NCI-H2081 treated with DMSO at 0.1 percent for 48 hours (cell line): Measurements from ENCODE around the gene NUP214.
"Not testable (repeated sequence)": the region's sequence is repeated elsewhere in the genome, so short reads cannot be mapped to it uniquely, and the experiment has no call there.

ENCODE experiments used
- DNase-seq: peaks from one replicate; lab custom pipeline; 2025; lab: John Stamatoyannopoulos, UW

Gene NUP214

DNA sequence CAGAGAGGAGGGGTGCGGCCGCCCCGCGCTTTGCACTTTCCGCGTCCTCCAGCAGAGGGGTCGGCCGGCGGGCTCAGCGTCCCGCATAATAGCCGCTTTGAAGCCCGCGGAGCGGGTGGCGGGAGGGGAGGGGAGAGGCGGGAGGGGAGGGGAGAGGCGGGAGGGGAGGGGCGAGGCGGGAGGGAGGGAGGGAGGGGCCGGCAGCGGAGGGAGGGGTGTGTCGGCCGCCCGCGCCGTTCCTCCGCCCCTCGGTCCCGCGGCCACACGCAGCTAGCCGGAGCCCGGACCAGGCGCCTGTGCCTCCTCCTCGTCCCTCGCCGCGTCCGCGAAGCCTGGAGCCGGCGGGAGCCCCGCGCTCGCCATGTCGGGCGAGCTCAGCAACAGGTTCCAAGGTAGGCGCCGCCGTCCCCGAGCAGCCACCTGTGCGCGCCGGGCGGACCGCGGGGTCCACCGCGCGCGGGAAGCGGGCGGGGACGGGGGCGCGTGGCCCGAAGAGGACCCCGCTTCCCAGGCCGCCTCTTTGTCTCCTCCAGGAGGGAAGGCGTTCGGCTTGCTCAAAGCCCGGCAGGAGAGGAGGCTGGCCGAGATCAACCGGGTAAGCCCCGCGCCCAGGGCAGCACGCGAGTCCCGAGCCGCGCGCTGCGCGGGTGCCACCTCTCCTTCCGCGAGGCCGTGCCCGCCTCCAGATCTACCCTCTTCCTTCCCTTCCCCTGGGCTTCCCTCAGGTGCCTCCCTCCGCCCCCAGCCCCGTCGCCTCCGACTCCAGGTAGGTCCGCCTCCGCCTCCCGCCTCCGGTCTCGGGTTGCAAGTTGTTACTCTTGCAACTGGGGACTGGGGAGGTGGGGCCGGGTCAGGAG, 28.9 kb upstream of the NUP214 start, which contains the start of gene AIF1L:
TSS of gene AIF1L (plus strand) at position 263 of the 857 bp plus-strand sequence. CDS start at position 362, 99 bp downstream.
- no peak for DNase-seq

GRCh38 chr9:131097126-131097947, 28.0 kb upstream of the NUP214 start:
- DNase-seq, result no peak

- no peak for DNase-seq
Measured at GRCh38 chr9:131097948-131098278, 27.5 kb upstream of the NUP214 start.

GRCh38 chr9:131098391-131099101, 26.8 kb upstream of the NUP214 start:
- no peak for DNase-seq

DNA sequence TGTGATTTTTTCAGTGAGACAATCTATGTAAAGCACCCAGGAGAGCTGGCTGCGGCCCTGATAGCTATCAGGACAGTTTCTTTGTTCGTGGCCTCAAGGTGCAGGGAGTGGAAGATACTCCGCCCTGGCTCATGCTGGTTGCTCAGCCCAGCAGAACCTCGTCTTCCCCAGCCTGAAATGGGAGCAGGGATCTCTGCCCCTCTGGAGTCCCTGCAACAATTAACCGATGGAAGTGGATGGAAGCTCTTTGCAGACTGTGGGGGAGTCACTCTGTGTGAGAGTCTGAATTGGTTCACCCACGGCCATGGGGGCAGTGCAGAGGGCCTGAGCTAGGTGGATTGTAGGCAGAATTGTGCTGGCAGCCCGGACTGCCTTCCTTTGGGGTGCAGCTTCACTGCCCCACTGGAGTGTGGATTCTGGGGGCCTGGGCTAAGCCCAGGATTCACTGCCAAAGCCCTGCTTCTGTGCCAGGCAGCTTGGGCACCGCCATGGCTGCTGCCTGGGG, 26.2 kb upstream of the NUP214 start:
- DNase-seq, result no peak

DNA sequence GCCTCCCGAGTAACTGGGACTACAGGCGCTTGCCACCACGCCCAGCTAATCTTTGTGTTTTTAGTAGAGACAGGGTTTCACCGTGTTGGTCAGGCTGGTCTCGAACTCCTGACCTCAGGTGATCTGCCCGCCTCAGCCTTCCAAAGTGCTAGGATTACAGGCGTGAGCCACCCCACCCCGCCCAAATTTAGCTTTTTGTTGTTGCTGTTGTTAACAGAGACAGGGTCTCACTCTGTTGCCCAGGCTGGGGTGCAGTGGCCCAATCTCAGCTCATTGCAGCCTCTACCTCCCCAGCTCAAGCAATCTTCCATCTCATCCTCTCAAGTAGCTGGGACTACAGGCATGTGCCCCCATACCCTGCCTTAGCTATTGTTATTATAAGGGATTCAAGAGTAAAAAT, 25.5 kb upstream of the NUP214 start:
- not testable (repeated sequence) for DNase-seq

DNA sequence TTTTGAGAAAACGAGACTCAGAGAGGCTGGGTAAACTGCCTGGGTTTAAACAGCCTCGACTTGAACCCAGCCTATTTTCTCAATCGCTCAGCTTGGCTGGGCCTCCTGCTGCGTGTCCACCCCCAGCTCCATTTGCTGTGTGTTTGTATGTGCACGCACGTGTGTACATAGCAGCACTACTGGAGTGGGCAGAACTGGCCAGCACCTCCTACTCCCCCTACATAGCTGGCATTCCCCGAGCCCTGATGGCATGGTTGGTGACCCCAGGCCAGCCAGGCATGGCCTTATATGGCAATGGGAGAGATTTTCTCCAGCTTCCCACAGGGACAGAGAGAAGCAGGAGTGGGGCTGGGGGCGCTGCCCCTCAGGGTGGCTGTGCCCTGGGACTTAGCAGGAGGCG, 24.9 kb upstream of the NUP214 start:
- DNase-seq, result no peak

DNA sequence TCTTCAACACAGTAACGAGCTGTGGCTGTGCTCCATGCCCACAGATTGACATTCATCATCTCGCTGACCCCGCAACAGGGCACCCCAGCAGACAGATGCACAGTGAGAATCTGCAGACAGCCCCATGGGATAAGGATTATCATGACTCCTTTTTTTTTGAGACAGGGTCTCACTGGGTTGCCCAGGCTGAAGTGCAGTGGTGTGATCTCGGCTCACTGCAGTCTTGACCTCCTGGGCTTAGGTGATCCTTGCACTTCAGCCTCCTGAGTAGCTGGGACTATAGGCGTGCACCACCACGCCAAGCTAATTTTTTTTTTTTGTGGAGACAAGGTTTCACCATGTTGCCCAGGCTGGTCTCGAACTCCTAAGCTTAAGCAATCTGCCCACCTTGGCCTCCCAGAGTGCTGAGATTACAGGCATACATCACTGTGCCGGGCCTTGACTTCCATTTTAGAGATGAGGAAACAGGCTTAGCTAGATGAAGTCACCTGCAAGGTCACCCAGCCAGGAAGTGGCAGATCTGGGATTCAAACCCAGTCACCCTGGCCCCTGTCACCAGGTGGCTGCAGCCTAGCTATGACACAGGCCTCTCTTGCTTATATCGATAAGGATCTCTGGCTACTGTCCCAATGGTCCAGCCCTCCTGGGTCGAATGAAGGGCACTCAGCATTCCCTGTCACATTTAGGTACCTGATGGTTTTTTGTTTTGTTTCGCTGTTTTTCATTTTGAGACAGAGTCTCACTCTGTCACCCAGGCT, 24.0 kb upstream of the NUP214 start:
- DNase-seq, result no peak

GRCh38 chr9:131103024-131103423, 22.4 kb upstream of the NUP214 start:
- no peak for DNase-seq

DNA sequence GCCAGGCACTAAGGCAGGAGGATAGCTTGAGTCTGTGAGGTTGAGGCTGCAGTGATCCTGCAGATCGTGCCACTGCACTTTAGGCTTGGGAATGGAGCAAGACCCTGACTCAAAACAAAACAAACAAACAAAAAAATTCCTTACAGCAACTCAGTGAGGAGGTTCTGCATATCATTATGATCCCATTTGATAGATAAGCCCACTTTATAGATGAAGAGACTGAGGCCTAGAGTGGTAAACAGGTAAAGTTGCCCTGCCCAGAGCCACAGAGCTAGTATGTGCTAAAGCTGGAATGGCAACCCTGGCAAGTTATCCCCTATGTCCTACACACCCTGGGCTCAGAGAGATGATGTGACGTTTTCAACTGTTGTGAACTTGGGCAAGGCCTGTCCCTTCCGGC, 21.9 kb upstream of the NUP214 start:
- DNase-seq, result no peak

DNA sequence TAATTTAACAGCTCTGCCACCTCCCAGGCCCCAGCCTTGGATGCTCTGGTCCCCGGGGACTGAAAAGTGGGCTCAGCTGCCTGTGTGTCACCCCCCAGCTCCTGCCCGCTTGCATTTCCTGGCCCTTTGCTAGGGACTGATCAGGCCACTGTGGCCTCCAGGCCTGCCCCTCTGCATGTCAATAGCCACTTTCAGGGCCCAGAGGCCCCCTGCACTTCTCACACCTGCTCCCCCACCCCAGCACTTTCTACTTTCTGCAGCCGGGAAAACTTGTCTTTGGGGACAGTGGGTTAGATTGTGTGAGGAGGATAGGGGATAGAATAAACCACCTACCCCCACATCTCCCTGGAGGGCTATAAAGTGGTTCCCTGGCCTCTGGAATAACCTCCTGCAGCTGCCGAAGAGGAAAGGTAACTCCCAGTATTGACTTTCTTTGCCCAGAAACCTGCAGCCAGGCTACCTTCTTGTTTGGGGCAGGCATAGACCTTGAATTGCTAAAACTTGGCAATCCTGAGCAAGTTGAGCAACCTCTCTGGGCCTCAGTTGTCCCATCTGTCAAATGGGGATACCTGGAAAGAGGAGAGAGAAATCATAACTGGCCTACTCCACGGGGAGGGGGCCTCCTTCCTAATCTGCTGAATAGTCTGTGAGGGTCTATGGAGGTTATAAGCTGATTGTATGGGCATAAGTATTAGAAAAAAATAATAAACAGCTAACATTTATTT, 21.2 kb upstream of the NUP214 start:
- DNase-seq, result no peak

GRCh38 chr9:131105952-131106351, 19.4 kb upstream of the NUP214 start:
- no peak for DNase-seq

- no peak for DNase-seq
Measured at GRCh38 chr9:131107760-131108159, 17.6 kb upstream of the NUP214 start.

GRCh38 chr9:131111186-131111853, 14.1 kb upstream of the NUP214 start:
- DNase-seq, result no peak

DNA sequence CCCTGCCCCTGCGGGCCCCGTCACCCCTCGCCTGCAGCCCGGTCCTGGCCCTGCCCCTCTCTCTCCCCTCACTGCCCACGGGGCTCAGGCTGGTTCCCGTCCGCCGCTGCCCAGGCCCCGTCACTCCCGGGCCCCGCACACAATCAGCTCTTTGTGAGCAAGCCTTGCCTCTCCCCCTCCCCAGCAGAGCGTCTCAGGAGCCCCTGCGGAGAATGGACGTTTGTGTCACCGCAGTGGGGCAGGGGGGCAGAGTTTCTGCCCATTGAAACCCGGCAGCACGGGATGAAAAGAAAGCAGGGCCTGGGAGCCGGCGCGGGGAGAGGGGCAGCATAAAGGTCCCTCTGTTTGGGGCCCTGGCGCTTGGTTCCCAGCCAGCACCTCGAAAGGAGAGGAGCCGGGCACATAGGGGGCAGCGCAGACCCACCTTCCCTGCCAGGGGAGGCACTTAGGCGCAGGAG, 13.5 kb upstream of the NUP214 start:
- DNase-seq, result no peak

DNA sequence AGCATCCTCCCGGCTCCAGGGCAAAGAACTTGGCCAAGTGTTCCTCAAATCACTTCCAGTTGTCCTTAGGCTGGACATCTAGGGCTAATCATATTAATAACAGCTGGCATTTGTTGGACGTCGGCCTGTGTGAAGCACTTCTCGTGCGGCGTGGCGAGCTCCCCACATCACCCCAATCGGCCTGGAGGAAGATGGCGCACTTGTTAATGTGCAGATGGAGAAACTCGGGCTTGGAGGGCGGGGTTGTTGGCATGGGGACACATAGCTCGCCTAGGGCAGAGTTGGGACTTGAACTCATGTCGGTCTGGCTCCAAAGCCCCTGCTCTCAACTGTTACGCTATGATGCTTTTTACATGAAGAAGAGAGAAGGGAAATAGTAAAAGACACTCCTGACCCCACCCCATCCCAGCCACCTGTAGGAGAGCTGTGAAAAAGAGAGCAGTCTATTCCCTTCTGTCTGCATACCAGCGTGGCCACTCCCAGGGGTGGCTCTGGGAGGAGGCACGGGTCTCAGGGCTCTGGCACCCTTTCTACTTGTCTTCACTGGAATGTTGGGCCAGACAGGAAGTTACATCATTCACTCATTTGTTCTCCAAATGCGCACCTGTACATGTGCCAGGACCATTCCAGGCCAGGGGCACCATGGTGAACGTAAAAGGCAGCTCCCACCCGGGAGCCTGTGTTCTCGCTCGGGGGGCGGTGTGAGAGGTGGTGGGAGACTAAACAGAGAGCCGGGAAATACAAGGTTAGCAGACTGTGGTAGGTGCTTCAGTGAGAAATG, 12.8 kb upstream of the NUP214 start:
- no peak for DNase-seq

DNA sequence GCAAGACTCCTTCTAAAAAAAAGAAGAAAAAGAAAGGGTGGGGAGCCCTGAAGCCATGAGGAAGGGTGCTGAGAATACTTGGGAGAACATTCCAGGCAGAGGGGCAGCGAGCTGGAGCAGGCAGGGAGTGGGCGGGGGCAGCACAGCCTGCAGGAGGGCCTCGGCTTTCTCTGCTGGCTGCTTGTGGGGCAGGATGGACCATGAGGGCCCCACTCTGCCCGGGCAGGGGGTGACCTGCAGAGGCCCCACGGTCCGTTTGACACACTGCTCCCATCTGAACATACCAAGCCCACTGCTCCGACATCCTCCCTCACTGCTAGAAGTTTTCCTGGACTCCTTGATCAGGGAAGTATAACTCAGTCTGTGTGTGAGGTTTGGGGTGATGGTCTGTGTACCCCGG, 11.7 kb upstream of the NUP214 start:
- DNase-seq, result no peak

DNA sequence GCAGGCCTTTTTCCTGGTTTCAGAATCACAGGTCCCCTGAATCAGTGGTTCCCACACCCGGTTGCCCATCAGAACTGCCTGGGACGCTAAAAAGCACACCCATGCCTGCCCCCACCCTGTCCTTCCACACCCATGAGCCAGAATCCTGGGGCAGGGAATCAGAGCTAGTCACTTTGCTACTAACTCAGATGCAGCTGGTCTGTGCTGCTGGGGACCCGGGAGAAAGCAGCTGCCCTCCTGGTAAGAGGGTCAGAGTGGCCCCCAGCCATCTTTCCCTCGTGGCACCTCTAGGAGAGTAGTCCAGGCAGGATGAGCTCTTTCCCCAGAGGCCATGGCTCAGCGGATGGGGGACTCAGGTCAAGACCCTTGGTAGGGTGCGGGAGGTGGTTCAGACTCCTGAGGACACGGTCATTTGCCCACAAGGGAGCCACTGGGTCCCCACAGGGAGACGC, 11.3 kb upstream of the NUP214 start:
- no peak for DNase-seq

DNA sequence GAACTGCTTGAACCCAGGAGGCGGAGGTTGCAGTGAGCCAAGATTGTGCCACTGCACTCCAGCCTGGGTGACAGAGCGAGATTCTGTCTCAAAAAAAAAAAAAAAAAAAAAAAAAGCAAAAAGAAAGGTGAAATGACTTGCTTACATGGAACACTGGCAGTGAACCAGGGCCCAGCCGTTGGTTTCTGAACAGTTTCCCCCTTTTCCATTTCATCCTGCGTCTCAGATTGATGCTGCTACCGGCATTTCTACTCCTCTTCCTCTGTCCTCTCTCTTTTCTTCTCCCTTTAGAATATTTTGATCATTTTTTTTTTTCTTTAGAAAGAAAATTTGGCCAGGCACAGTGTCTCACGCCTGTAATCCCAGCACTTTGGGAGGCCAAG, 10.0 kb upstream of the NUP214 start:
- DNase-seq, result not testable (repeated sequence)
